ENCODE measurements around the gene JMJD1C.

Gene JMJD1C

GRCh38 chr10:63267414-63268148 lies 198.2 kb downstream of the JMJD1C start:
- no peaks in the 10 kb centered on the region for H3F3A ChIP-seq (ENCODE audit: low read depth)
- peak overlapping the region; percentile 79 for H3K9ac ChIP-seq (ENCODE audit: low read depth, low read length, poor library complexity, severe bottlenecking)
- no peaks in the 10 kb centered on the region for H3K36me3 ChIP-seq (ENCODE audit: insufficient read depth, low read length)
- H3K9me2 ChIP-seq (replicated peaks; ENCODE audit: low read depth, low read length), result no peaks in the 10 kb centered on the region
- H4K20me1 ChIP-seq (ENCODE audit: insufficient read depth, low read length, poor library complexity, severe bottlenecking), result peaks cover 47% of the 10 kb centered on the region
- no peak overlapping the region for H2AFZ ChIP-seq (ENCODE audit: low read length)
- no peaks in the 10 kb centered on the region for H3K9me3 ChIP-seq (ENCODE audit: insufficient read depth, low read depth, low read length)
- H3K27me3 ChIP-seq (ENCODE audit: insufficient read depth, low read length, poor library complexity, severe bottlenecking), result no peaks in the 10 kb centered on the region
- H3K79me2 ChIP-seq (ENCODE audit: insufficient read depth, low read length), result peaks cover 84% of the 10 kb centered on the region
- peaks cover 24% of the 10 kb centered on the region for H3K4me1 ChIP-seq (ENCODE audit: insufficient read depth, low read length, poor library complexity, severe bottlenecking)
- peak overlapping the region; percentile 92 for H3K4me2 ChIP-seq (ENCODE audit: low read depth, low read length, poor library complexity, severe bottlenecking)
- H3K4me3 ChIP-seq (ENCODE audit: low read length, poor library complexity, severe bottlenecking), result peak overlapping the region; percentile 84
- TF ChIP-seq EZH2phosphoT487 (IDR thresholded peaks at IDR 0.05; ENCODE audit: borderline replicate concordance) (no peak), CTCF (conservative IDR thresholded peaks at IDR 0.05; ENCODE audit: low read length) (no peak)

GRCh38 chr10:63266391-63267316 lies 199.1 kb downstream of the JMJD1C start:
- Histone ChIP-seq H3K9ac (ENCODE audit: low read depth, low read length, poor library complexity, severe bottlenecking) (peak overlapping the region; percentile 79), H3K36me3 (ENCODE audit: insufficient read depth, low read length) (no peaks in the 10 kb centered on the region), H3K4me2 (ENCODE audit: low read depth, low read length, poor library complexity, severe bottlenecking) (peak overlapping the region; percentile 92), H3K9me2 (replicated peaks; ENCODE audit: low read depth, low read length) (no peaks in the 10 kb centered on the region), H3K4me1 (ENCODE audit: insufficient read depth, low read length, poor library complexity, severe bottlenecking) (peaks cover 31% of the 10 kb centered on the region), H2AFZ (ENCODE audit: low read length) (no peak overlapping the region), H3K9me3 (ENCODE audit: insufficient read depth, low read depth, low read length) (no peaks in the 10 kb centered on the region), H3F3A (ENCODE audit: low read depth) (no peaks in the 10 kb centered on the region), H4K20me1 (ENCODE audit: insufficient read depth, low read length, poor library complexity, severe bottlenecking) (peaks cover 57% of the 10 kb centered on the region), H3K4me3 (ENCODE audit: low read length, poor library complexity, severe bottlenecking) (peak overlapping the region; percentile 84), H3K79me2 (ENCODE audit: insufficient read depth, low read length) (peaks cover 86% of the 10 kb centered on the region), H3K27me3 (ENCODE audit: insufficient read depth, low read length, poor library complexity, severe bottlenecking) (no peaks in the 10 kb centered on the region)
- TF ChIP-seq EZH2phosphoT487 (IDR thresholded peaks at IDR 0.05; ENCODE audit: borderline replicate concordance) (no peak), CTCF (conservative IDR thresholded peaks at IDR 0.05; ENCODE audit: low read length) (no peak)

GRCh38 chr10:63265683-63266235 lies 200.0 kb downstream of the JMJD1C start:
- H3K9me2 ChIP-seq (replicated peaks; ENCODE audit: low read depth, low read length), result no peaks in the 10 kb centered on the region
- peaks cover 91% of the 10 kb centered on the region for H3K79me2 ChIP-seq (ENCODE audit: insufficient read depth, low read length)
- no peaks in the 10 kb centered on the region for H3K36me3 ChIP-seq (ENCODE audit: insufficient read depth, low read length)
- H2AFZ ChIP-seq (ENCODE audit: low read length), result no peak overlapping the region
- H3K9ac ChIP-seq (ENCODE audit: low read depth, low read length, poor library complexity, severe bottlenecking), result peak overlapping the region; percentile 79
- H3K9me3 ChIP-seq (ENCODE audit: insufficient read depth, low read depth, low read length), result no peaks in the 10 kb centered on the region
- H3F3A ChIP-seq (ENCODE audit: low read depth), result no peaks in the 10 kb centered on the region
- H3K4me3 ChIP-seq (ENCODE audit: low read length, poor library complexity, severe bottlenecking), result peak overlapping the region; percentile 84
- TF ChIP-seq EZH2phosphoT487 (IDR thresholded peaks at IDR 0.05; ENCODE audit: borderline replicate concordance) (no peak), CTCF (conservative IDR thresholded peaks at IDR 0.05; ENCODE audit: low read length) (no peak)
- H4K20me1 ChIP-seq (ENCODE audit: insufficient read depth, low read length, poor library complexity, severe bottlenecking), result peaks cover 66% of the 10 kb centered on the region
- H3K4me2 ChIP-seq (ENCODE audit: low read depth, low read length, poor library complexity, severe bottlenecking), result peak overlapping the region; percentile 92
- H3K4me1 ChIP-seq (ENCODE audit: insufficient read depth, low read length, poor library complexity, severe bottlenecking), result peaks cover 40% of the 10 kb centered on the region
- H3K27me3 ChIP-seq (ENCODE audit: insufficient read depth, low read length, poor library complexity, severe bottlenecking), result no peaks in the 10 kb centered on the region

All from Loucy (cell line).